Gastrocnemius medialis (tissue), 4 donors: ENCODE results near the gene MYH10.

ENCODE experiments used
- CTCF ChIP-seq, 5 experiments: fragments of 450-650 bp in 3 of 5; fragments of 200-600 bp in 2 of 5; sonication (generic) in 2 of 5; IDR thresholded peaks in 4 of 5; conservative IDR thresholded peaks in 1 of 5; 1 replicate in 4 of 5; 2 replicates in 1 of 5; pipeline ENCODE4 v1.5.1; 2016 to 2019; ENCODE audit warnings: antibody characterized with exemption in 5 of 5, mild to moderate bottlenecking in 3 of 5, moderate library complexity in 3 of 5
- POLR2A ChIP-seq, 2 donors: fragments of 450-650 bp; IDR thresholded peaks; one replicate each; pipeline ENCODE4 v1.6.1; 2017; ENCODE audit warnings: antibody characterized with exemption in 2 of 2, mild to moderate bottlenecking in 2 of 2, moderate library complexity in 2 of 2

- TF ChIP-seq CTCF (IDR thresholded peaks at IDR 0.05 in 4 of 5, conservative IDR thresholded peaks at IDR 0.05 in 1 of 5) (peak in 1 of 5 experiments; percentile 25), POLR2A (IDR thresholded peaks at IDR 0.05) (peak; percentile 43 to 50)
Measured at GRCh38 chr17:8630227-8630801, at the start of gene MYH10.
